Measurements from ENCODE around the gene ITPA.

DNA sequence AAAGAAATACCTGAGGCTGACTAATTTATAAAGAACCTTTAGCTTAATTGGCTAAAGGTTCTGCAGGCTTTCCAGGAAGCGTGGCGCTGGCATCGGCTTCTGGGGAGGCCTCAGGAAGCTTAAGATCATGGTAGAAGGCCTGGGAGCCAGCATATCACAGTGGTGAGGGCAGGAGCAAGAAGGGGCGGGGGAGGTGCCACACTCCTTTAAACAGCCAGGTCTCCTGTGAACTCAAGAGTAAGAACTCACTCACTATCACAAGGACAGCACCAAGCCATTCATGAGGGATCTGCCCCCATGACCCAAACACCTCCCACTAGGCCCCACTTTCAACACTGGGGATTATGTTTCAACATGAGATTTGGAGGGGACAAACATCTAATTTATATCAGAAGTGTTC, 64.1 kb downstream of the ITPA start:
- TF ChIP-seq, protein P1, sequence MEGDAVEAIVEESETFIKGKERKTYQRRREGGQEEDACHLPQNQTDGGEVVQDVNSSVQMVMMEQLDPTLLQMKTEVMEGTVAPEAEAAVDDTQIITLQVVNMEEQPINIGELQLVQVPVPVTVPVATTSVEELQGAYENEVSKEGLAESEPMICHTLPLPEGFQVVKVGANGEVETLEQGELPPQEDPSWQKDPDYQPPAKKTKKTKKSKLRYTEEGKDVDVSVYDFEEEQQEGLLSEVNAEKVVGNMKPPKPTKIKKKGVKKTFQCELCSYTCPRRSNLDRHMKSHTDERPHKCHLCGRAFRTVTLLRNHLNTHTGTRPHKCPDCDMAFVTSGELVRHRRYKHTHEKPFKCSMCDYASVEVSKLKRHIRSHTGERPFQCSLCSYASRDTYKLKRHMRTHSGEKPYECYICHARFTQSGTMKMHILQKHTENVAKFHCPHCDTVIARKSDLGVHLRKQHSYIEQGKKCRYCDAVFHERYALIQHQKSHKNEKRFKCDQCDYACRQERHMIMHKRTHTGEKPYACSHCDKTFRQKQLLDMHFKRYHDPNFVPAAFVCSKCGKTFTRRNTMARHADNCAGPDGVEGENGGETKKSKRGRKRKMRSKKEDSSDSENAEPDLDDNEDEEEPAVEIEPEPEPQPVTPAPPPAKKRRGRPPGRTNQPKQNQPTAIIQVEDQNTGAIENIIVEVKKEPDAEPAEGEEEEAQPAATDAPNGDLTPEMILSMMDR (IDR thresholded peaks at IDR 0.05) = no peak
- TF ChIP-seq POLR2A (IDR thresholded peaks at IDR 0.05) (no peak), EP300 (IDR thresholded peaks at IDR 0.05) (no peak)

Measured in ovary (tissue), 3 donors.